Embryonic facial prominence (tissue), 1 donor: ENCODE results near the gene DDAH2.
A peak's percentile ranks its signal among the peaks of the same experiment; 100 is the strongest.

Source experiments
- DNase-seq: peaks from one replicate; pipeline ENCODE4 v3.0.0-alpha.2; 2016; ENCODE audit errors: extremely low spot score

Gene DDAH2

DNA sequence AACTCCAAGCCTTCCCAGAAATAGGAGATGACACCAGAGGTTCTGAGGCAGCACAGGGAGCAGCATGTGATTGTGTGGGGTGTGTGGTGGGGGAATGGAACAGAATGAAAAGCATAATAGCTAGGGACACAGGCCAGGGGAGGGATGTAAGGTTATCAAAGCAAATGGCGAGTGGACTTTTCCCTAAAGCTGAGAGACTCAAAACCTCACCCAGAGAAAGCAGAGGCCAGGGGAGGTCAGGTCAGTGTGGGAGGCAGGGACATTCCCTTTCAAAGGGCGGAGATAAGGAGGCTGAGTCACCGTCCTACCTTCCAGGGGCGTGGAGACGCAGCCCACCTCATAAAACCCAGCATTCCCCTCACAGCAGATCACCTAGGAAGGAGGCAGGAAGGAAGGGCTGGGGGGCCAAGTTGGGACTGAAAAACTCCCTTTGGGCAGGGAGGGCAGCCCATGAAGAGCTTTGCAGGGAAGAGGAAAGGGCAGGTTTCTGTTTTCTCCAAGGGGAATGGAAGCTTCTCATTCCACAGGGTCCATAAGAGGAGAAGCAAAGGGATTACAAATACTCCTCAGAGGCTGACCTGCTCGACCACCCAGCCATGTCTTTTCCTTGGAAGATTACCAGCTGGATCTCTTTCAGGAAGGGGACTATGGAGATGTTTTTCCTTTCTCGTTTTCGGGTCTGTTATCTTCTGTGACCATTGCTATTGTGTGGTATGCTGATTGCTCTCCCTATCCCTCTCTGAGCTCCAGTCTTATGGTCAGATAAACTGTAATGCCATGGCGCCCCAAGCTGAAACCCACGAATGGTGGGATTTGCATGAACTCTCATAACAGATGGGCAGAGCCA lies 38.6 kb downstream of the DDAH2 start:
- DNase-seq, result no peak

DNA sequence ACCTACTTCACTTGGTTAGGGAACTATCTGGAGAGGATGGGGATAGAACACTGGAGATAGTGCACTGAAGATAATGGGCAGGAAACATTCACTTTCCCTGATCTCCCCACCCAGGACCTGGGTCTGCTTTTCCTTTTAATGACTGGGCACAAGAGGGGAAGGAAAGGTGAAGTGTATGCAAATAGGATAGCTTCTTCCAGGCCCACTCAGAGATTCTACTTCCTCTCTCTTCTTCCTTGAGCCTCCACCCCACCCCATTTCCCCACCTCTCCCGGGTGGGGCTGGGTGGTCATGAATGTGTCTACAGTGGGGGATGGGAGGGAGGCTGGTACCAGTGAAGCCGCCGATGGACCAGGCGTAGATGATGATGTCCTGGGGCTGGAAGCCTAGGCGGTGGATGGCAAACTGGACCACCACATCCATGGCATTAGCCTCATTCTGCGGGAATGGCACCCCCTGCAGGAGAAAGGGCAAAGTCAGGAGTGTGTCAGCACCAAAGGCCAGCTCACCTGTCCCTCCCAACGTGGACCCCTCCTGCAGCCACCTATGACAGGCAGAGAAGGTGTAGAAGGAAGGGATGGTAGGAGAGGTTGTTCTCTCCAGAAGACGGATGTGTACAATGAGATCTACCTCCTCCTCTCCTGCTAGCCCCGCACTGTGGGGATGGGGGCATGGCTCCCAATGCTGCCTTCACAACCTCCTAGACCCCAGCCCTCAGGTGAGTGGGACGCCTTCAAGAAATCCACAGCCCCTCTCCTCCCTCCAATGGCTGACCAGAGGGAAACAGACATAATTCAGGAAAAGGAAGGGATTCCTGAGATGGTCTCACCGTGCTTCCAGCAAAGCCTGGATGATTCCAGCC lies 39.6 kb downstream of the DDAH2 start:
- DNase-seq, result no peak

DNA sequence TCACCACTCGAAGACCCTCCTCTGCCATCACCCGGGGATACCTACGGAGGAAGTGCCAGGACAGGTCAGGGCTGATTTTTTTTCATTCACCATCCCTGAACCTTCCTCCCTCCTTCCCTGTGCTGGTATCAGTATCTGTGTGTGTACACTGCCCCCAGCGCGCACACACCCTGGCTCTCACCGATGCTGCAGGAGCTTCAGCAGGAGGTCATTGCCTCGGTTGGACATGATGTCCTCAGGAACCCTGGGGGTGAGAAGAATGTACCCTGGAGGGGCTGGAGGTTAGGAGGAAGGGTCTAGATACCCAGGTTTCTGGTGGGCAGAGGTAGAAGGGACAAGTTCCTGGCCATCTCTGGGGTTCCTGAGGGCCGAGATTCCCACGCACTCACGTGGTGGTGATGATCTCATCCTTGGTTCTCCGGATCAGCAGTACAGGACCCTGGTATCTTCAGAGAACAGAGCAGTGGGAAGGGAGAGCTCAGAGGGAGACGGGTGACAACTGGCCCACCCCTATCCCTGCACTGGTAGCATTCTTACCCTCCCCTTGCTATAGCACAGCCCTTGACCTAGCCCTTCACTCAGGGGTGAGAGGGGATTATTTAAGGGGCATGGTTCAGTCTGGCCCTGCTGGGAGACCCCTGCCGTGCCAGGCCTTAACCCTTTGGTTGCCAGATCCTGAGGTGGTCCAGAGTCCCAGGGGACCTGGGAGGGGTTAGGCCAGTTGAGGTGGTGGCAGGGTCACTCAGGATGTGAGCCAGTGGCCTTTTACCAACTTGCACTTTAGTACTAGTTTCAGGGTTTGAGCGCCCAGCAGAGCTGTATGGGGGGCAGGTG lies 41.0 kb downstream of the DDAH2 start:
- DNase-seq, result no peak

DNA sequence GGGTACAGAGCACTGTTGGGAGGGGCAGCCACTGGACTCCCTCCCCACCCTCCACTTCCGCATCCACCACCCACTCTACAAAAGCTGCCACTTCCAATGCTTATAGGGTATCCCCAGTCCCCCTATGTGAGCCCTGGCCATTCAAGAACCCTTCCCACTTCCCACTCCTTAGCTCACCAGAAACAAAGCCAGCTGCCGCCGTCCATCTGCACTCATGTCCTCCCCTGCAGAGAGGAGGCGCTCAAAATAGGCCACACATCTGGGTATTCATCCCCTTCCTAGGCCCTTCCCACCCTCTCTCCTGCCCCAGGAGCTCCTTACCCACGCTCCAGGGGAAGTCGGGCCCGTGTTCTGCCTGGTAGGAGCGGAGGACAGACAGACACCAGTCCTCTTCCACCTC lies 41.8 kb downstream of the DDAH2 start:
- no peak for DNase-seq

DNA sequence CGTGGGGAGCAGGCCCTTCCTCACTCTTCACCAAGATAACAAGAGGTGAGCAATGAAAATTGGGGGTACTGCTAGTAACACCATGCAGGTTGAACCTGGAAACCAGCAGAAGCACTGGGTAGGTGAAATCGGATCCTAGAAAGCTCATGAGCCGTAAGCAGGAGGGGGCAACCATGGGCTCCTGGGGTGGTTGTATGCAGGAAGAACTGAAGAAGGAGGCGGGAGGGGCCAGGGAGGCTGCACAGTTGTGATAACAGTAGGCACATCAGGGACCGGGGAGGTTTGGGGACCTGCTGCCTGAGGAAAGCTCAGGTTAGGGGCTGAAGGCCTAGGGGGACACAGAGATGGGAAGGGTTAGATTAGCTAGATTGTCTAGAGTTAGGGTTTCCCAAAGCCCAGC lies 42.6 kb downstream of the DDAH2 start:
- no peak for DNase-seq

DNA sequence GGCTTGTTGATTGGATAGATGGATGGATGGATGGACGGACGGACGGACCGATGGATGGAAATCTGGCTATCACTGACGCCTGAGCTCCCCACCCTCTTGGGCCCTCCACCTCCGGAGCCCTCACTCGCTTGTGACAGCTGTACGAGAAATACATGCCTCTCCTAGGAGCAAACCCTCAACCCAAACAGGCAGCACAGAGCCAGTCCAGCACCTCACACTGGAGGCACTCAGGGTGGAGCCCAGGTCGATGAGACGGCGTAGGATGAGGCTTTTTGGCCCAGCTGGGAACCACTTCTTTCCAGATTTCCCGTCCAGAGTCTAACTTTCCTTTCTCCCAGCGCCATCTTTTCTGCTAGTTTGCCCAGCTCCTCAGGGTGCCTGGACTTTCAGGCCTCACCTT lies 45.5 kb downstream of the DDAH2 start:
- no peak for DNase-seq

DNA sequence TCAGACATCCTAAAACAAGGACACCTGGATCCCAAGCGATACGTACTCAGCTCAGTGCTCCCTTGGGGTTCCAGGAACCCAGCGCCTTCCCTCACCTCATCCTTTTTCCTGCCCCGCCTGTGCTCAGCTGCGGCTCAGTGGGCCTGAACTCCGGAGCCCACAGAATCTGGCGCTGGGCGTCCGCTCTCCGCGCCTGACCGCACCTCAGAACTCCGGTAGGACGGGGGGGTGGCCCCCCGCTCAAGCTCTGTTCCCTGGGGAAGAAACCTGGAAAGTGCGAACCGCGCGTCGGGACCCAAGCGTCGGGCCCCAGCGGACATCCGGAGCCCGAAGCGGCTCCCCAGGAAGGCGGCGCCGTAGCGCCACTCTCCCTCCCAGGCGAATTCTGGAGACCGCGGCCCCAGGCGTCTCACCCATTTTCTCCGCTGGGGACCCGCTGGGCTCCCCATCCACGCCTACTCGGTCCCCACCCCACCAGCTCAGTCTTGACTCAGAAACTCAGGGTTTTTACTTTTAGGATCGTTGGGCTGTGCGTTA lies 47.9 kb downstream of the DDAH2 start:
- DNase-seq, result no peak

DNA sequence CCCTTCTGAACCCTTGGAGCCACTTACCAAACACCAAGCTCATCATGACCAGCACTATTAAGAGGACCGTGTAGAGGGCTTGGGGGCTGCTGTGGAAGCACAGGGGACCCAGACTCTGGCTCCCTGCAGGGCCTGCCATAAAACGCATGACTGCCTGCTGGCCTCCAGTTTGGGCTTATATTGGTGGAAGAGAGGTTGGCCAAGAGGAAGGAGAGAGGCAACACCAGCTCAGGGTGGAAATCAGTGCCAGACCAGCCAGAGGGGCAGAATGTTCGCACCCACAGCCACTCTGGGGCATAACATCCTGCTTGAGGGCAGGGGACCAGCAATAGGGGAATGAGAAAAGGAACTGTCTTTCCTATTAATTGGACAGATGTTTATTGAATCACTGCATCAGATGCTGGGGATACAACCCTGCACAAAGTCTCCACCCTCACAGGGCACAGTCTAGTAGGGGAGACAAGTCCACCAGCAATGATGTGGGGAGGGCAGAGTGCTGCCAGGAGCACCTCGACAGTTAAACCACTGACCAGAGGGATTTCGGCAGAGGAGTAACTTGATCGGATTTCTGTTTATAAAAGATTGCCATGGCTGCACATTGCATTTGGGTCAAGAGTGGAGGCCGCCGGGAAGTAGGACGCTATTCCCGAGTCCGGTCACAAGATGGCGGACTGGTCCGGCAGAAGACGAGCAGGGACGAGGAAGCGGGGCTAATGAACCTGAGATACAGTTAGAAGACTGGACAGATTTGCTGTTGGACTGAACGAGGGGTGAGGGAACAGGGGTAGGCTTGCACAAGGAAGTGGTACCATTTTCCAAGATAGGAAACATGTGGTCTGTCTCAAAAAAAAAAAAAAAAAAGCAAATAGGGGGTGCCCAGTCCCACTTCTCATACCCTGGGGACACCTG lies 48.6 kb downstream of the DDAH2 start, which contains the start of gene LY6G5C:
Gene LY6G5C (minus strand): TSS at position 842 of the 909 bp plus-strand sequence. CDS start 694 bp downstream, at position 148.
- DNase-seq, result peak; percentile 76

DNA sequence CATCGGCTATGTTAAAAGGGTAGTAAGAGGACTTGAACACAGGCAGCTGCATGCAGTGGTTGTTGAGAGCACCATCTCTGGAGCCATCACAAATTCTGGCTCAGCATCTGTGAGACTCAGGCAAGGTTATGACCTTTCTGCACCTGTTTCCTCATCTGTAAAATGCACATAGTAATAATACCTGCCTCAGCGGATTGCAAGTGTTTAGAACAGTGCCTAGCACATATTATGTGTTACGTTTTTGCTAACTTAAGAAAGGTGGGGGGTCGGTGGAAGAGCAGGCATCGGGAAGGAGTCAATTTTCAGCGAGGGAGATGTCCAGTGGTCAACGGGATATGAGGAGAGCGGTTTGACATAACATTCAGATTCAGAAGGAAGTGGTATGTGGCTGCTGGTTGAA lies 51.1 kb downstream of the DDAH2 start:
- DNase-seq, result no peak
